ENCODE measurements around the gene UBTD2.

The UBTD2 gene

GRCh38 chr5:172266676-172267092 is 16.9 kb downstream of the UBTD2 start:
- TF ChIP-seq CTCF (IDR thresholded peaks at IDR 0.05; ENCODE audit: unreplicated experiment in 3 of 3): no peak
- H3K27me3 Mint-ChIP-seq (ENCODE audit: low read depth): no peaks in the 10 kb centered on the region
- peaks cover 22% of the 10 kb centered on the region for H3K4me1 Mint-ChIP-seq
- H3K36me3 Mint-ChIP-seq (ENCODE audit: low read depth): peaks cover 34% of the 10 kb centered on the region
- H3K9me3 Mint-ChIP-seq: no peaks in the 10 kb centered on the region
- H3K4me3 Mint-ChIP-seq: no peak overlapping the region
- H3K27ac Mint-ChIP-seq: peak overlapping the region; percentile 4 to 17 (median 16)

- peaks cover 36% of the 10 kb centered on the region for H3K36me3 Mint-ChIP-seq (ENCODE audit: low read depth)
These were observed 17.4 kb downstream of the UBTD2 start for GRCh38 chr5:172266071-172266675.

GRCh38 chr5:172264815-172265395 is 18.7 kb downstream of the UBTD2 start:
- Mint-ChIP-seq H3K36me3 (ENCODE audit: low read depth) (peaks cover 45% of the 10 kb centered on the region), H3K27me3 (ENCODE audit: low read depth) (no peaks in the 10 kb centered on the region), H3K4me3 (no peak overlapping the region), H3K4me1 (peaks cover 27% of the 10 kb centered on the region), H3K9me3 (peaks cover 6% of the 10 kb centered on the region), H3K27ac (peak overlapping the region in 1 of 3 experiments; percentile 61)
- TF ChIP-seq CTCF (IDR thresholded peaks at IDR 0.05; ENCODE audit: unreplicated experiment in 3 of 3): no peak

More at GRCh38 chr5:172266071-172266675, 17.4 kb downstream of the UBTD2 start:
- Mint-ChIP-seq H3K27me3 (ENCODE audit: low read depth) (no peaks in the 10 kb centered on the region), H3K27ac (peak overlapping the region; percentile 4 to 17 (median 16)), H3K4me1 (peaks cover 24% of the 10 kb centered on the region), H3K4me3 (no peak overlapping the region), H3K9me3 (no peaks in the 10 kb centered on the region)
- TF ChIP-seq CTCF (IDR thresholded peaks at IDR 0.05; ENCODE audit: unreplicated experiment in 3 of 3): no peak

- Mint-ChIP-seq H3K27ac (no peak overlapping the region), H3K27me3 (ENCODE audit: low read depth) (no peaks in the 10 kb centered on the region), H3K9me3 (peaks cover 49% of the 10 kb centered on the region), H3K4me1 (no peaks in the 10 kb centered on the region), H3K36me3 (ENCODE audit: low read depth) (peaks cover 94% of the 10 kb centered on the region), H3K4me3 (no peak overlapping the region)
- TF ChIP-seq CTCF (IDR thresholded peaks at IDR 0.05; ENCODE audit: unreplicated experiment in 3 of 3): no peak
These were observed 28.1 kb downstream of the UBTD2 start for GRCh38 chr5:172255444-172255843.

GRCh38 chr5:172252501-172252900 is 31.1 kb downstream of the UBTD2 start:
- Mint-ChIP-seq H3K9me3 (peaks cover 40% of the 10 kb centered on the region), H3K4me1 (peaks cover 7% of the 10 kb centered on the region), H3K4me3 (no peak overlapping the region), H3K36me3 (ENCODE audit: low read depth) (peaks cover 93% of the 10 kb centered on the region), H3K27ac (no peak overlapping the region), H3K27me3 (ENCODE audit: low read depth) (no peaks in the 10 kb centered on the region)
- TF ChIP-seq CTCF (IDR thresholded peaks at IDR 0.05; ENCODE audit: unreplicated experiment in 3 of 3): no peak

GRCh38 chr5:172251419-172251818 is 32.1 kb downstream of the UBTD2 start:
- peaks cover 7% of the 10 kb centered on the region for H3K4me1 Mint-ChIP-seq
- H3K27me3 Mint-ChIP-seq (ENCODE audit: low read depth): no peaks in the 10 kb centered on the region
- H3K36me3 Mint-ChIP-seq (ENCODE audit: low read depth): peaks cover 91% of the 10 kb centered on the region
- TF ChIP-seq CTCF (IDR thresholded peaks at IDR 0.05; ENCODE audit: unreplicated experiment in 3 of 3): no peak
- no peak overlapping the region for H3K27ac Mint-ChIP-seq
- peaks cover 33% of the 10 kb centered on the region for H3K9me3 Mint-ChIP-seq
- H3K4me3 Mint-ChIP-seq: no peak overlapping the region

Data from nephron (organoid).